OCI-LY1 (cell line): ENCODE measurements around the gene OSTF1.

Experiments
- EZH2 ChIP-seq: fragments of 200-600 bp; sonication (generic), shearing (Covaris generic); IDR thresholded peaks from 2 replicates; pipeline ENCODE4 v1.8.0; 2017; ENCODE audit warnings: borderline replicate concordance, mixed run types, mild to moderate bottlenecking, antibody characterized with exemption, low read length, moderate library complexity, mixed read lengths
- TF ChIP-seq, protein P1 (sequence below): fragments of 200-600 bp; sonication (generic), shearing (Covaris generic); IDR thresholded peaks from 2 replicates; pipeline ENCODE4 v1.5.1; 2017; ENCODE audit warnings: mild to moderate bottlenecking, antibody characterized with exemption, low read length, moderate library complexity, mixed read lengths

DNA sequence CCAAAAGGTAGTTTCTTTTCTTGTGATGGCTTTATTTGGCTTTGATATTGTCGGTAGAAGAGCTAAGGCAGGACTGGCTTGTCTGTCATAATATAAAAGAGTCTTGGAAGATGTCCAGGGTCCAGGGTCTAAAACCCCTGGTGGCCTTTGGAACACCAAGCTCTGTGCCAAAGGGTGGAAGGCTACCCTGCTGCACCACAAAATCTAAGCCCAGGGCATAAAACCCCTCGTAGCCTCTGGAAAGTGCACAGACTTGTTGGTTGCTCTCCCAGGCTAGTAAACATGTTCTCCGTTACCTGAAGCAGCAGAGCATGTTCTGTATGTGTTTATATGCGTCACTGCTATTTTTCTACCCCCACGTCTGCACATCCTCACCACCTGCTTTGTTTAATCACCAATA, 75.5 kb downstream of the OSTF1 start:
- TF ChIP-seq, protein P1, sequence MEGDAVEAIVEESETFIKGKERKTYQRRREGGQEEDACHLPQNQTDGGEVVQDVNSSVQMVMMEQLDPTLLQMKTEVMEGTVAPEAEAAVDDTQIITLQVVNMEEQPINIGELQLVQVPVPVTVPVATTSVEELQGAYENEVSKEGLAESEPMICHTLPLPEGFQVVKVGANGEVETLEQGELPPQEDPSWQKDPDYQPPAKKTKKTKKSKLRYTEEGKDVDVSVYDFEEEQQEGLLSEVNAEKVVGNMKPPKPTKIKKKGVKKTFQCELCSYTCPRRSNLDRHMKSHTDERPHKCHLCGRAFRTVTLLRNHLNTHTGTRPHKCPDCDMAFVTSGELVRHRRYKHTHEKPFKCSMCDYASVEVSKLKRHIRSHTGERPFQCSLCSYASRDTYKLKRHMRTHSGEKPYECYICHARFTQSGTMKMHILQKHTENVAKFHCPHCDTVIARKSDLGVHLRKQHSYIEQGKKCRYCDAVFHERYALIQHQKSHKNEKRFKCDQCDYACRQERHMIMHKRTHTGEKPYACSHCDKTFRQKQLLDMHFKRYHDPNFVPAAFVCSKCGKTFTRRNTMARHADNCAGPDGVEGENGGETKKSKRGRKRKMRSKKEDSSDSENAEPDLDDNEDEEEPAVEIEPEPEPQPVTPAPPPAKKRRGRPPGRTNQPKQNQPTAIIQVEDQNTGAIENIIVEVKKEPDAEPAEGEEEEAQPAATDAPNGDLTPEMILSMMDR, result no peak
- no peak for TF ChIP-seq EZH2
